ENCODE data around the gene MARCHF3. TPM values are rescaled to one million over a fixed set of nuclear protein-coding genes. Genes with fewer than 3 reads are reported as not detected.

Gene MARCHF3
- total RNA-seq, 1 experiment from 2014 or later = 1.1 TPM

GRCh38 chr5:126970517-126971017 lies 59.8 kb downstream of the MARCHF3 start:
- DNase-seq (ENCODE audit: low spot score) = peak; percentile 10
- Histone ChIP-seq H3K27me3 (replicated peaks; ENCODE audit: insufficient read depth, low read depth, low read length, poor library complexity) (no peaks in the 10 kb centered on the region), H3K36me3 (ENCODE audit: insufficient read depth, low read length, poor library complexity, severe bottlenecking) (no peaks in the 10 kb centered on the region), H3K4me3 (ENCODE audit: low read depth, low read length, poor library complexity, severe bottlenecking) (no peak overlapping the region), H3K4me1 (ENCODE audit: insufficient read depth, low read length, poor library complexity, severe bottlenecking) (no peaks in the 10 kb centered on the region), H3K9me3 (ENCODE audit: low read depth, low read length, poor library complexity, severe bottlenecking) (no peaks in the 10 kb centered on the region), H3K27ac (ENCODE audit: low read depth, low read length, poor library complexity, severe bottlenecking) (no peak overlapping the region)
- CTCF ChIA-PET = no interaction called here
- no TSS peak for BruUV-seq (replicated peaks)
- POLR2A ChIA-PET (ENCODE audit: low non-redundant PET) = no interaction called here
- TF ChIP-seq CTCF (conservative IDR thresholded peaks at IDR 0.05; ENCODE audit: low read depth, low read length) = no peak
- no peak for TF ChIP-seq EZH2 (IDR thresholded peaks at IDR 0.05; ENCODE audit: borderline replicate concordance, low read depth, low read length, poor library complexity, severe bottlenecking)
- intact Hi-C loops (cut with micrococcal nuclease; ENCODE audit: unreplicated experiment) = no loop called here

GRCh38 chr5:126969548-126969947 lies 60.8 kb downstream of the MARCHF3 start:
- CTCF ChIA-PET = no interaction called here
- TF ChIP-seq EZH2 (IDR thresholded peaks at IDR 0.05; ENCODE audit: borderline replicate concordance, low read depth, low read length, poor library complexity, severe bottlenecking) = no peak
- TF ChIP-seq CTCF (conservative IDR thresholded peaks at IDR 0.05; ENCODE audit: low read depth, low read length) = no peak
- BruUV-seq (replicated peaks) = no TSS peak
- Histone ChIP-seq H3K4me1 (ENCODE audit: insufficient read depth, low read length, poor library complexity, severe bottlenecking) (no peaks in the 10 kb centered on the region), H3K27ac (ENCODE audit: low read depth, low read length, poor library complexity, severe bottlenecking) (no peak overlapping the region), H3K36me3 (ENCODE audit: insufficient read depth, low read length, poor library complexity, severe bottlenecking) (no peaks in the 10 kb centered on the region), H3K4me3 (ENCODE audit: low read depth, low read length, poor library complexity, severe bottlenecking) (no peak overlapping the region), H3K9me3 (ENCODE audit: low read depth, low read length, poor library complexity, severe bottlenecking) (no peaks in the 10 kb centered on the region), H3K27me3 (replicated peaks; ENCODE audit: insufficient read depth, low read depth, low read length, poor library complexity) (no peaks in the 10 kb centered on the region)
- POLR2A ChIA-PET (ENCODE audit: low non-redundant PET) = interaction anchor here (0.5 kb wide), 1 partner anchor 619 kb away, joined by 5 read pairs; no protein-coding TSS in a partner anchor
- no peak for DNase-seq (ENCODE audit: low spot score)
- intact Hi-C loops (cut with micrococcal nuclease; ENCODE audit: unreplicated experiment) = no loop called here

- no peak for DNase-seq (ENCODE audit: low spot score)
- no peaks in the 10 kb centered on the region for H3K36me3 ChIP-seq (ENCODE audit: insufficient read depth, low read length, poor library complexity, severe bottlenecking)
- no peak overlapping the region for H3K4me3 ChIP-seq (ENCODE audit: low read depth, low read length, poor library complexity, severe bottlenecking)
- no TSS peak for BruUV-seq (replicated peaks)
- no peak for TF ChIP-seq EZH2 (IDR thresholded peaks at IDR 0.05; ENCODE audit: borderline replicate concordance, low read depth, low read length, poor library complexity, severe bottlenecking)
- TF ChIP-seq CTCF (conservative IDR thresholded peaks at IDR 0.05; ENCODE audit: low read depth, low read length) = no peak
- no peaks in the 10 kb centered on the region for H3K9me3 ChIP-seq (ENCODE audit: low read depth, low read length, poor library complexity, severe bottlenecking)
- no peaks in the 10 kb centered on the region for H3K27me3 ChIP-seq (replicated peaks; ENCODE audit: insufficient read depth, low read depth, low read length, poor library complexity)
- ChIA-PET POLR2A (ENCODE audit: low non-redundant PET) (interaction anchor here (0.5 kb wide), 1 partner anchor 316 kb away, joined by 7 read pairs; no protein-coding TSS in a partner anchor), CTCF (no interaction called here)
- no peak overlapping the region for H3K27ac ChIP-seq (ENCODE audit: low read depth, low read length, poor library complexity, severe bottlenecking)
- no peaks in the 10 kb centered on the region for H3K4me1 ChIP-seq (ENCODE audit: insufficient read depth, low read length, poor library complexity, severe bottlenecking)
- intact Hi-C loops (cut with micrococcal nuclease; ENCODE audit: unreplicated experiment) = no loop called here
Measured at GRCh38 chr5:126967808-126968466, 62.4 kb downstream of the MARCHF3 start.

Data from A673 (cell line).